ENCODE measurements around the gene ZNF311.
"Not testable (repeated sequence)": the region's sequence is repeated elsewhere in the genome, so short reads cannot be mapped to it uniquely, and the experiment has no call there.

Gene ZNF311

DNA sequence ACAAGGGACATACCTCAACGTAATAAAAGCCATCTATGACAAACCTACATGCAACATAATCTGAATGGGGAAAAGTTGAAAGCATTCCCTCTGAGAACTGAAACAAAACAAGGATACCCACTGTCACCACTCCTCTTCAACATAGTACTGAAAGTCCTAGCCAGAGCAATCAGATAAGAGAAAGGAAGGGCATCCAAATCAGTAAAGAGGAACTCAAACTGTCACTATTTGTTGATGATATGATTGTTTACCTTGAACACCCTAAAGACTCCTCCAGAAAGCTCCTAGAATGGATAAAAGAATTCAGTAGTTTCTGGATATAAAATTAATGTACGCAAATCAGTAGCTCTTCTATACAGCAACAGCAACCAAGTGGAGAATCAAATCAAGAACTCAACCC, 39.4 kb downstream of the ZNF311 start:
- intact Hi-C loops (cut with DNase I): no loop called here
- DNase-seq: no peak

DNA sequence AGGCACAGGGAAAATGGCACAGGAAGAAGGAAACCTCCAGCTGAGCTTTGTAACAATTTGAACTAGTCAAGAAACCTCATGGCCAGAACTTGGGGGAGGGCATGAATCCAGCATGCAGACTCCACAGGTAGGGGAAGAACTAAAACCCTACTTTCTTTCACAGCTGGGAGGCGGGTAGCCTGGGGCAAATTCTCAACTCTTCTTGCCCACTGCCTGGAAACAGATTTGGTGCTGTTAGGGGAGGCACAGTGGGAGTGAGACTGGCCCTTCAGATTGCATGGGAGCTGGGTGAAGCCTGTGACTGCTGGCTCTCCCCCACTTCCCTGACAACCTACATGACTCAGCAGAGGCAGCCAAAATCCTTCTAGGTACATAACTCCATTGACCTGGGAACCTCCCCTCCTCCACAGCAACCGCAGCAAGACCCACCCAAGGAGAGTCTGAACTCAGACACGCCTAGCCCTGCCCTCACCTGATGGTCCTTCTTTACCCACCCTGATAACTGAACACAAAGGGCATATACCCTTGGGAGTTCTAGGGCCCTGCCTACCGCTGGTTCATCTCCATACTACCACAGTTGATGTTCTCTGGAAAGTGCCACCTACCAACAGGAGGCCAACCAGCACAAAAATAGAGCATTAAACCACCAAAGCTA, 44.1 kb downstream of the ZNF311 start:
- intact Hi-C loops (cut with DNase I): no loop called here
- DNase-seq: no peak

- intact Hi-C loops (cut with DNase I); DNase-seq: not testable (repeated sequence)
Measured at GRCh38 chr6:28958561-28959243, 46.4 kb downstream of the ZNF311 start.

GRCh38 chr6:28957795-28958314, 47.3 kb downstream of the ZNF311 start:
- intact Hi-C loops (cut with DNase I); DNase-seq: not testable (repeated sequence)

DNA sequence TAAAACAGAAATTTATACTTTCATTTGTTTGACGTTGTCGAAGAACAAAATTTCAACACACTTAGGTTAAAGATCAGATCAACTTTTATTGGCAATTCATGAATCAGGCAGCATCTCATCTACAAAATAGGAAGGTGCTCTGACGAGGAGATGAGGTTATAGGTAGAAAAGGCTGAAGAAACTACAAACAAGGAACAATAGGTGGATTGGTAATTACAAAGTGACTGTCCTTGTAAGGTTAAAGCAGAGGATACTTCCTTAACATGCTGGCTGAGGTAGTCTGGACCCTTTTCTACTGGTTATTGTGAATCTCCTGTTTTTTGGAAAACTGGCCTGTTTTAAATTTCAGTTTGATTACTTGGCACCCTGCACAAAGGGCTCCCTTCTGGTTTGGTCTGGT, 48.8 kb downstream of the ZNF311 start:
- no peak for DNase-seq
- intact Hi-C loops (cut with DNase I): no loop called here

DNA sequence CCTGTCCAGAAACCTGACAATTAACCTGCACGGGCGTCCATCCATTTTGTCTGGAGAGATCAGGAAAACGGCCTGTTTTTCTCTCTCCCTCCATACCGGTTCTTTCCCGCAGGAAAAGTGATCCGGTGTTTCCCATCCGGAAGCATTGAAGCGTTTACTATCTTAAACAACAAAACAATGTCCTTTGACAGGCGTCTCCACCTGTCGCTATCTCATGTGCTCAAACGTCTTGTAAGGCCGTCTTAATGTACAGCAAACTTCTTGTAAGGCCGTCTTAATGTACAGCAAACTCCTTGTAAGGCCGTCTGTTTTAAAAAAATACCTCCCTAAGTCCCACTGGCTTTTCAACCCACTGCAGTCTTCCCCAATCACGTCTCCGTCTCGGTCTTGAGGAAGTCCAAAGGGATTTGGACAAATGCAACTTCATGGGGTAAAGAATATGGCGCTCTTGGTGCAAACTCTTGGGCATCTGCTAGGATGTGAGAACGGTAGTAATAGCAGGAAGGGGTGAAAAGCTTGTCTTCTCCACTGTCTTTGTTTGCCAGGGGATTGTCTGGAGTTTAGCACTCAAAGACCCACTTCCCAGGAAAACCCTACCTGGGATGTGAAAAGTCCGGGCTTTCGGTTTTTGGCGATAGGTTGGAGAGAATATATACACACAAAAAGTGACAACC, 51.4 kb downstream of the ZNF311 start:
- DNase-seq: no peak
- intact Hi-C loops (cut with DNase I): no loop called here

DNA sequence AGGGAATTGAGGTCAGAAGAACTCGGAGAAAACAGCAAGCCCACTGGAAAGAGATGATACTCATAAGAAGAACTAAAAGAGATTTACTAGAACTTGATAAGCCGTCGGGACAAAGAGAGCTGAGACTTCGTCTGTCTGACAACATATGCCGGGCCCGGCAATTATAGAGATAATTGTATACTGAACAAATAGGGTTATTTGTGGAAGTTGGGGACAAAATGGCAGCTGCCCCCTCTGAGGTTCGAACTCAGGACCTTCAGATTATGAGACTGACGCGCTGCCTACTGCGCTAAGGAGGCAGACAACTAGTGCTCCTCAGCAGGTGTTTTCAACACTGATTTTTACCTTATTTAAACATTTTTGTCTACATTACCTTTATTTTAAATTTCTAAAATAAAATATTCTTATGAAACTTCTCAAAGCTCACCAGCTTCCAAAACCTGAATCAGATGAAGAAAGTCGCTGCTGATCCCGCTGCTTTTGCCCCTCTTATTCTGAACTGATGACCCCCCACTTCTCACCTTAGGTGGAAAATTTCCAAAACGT, 52.0 kb downstream of the ZNF311 start:
- intact Hi-C loops (cut with DNase I): no loop called here
- DNase-seq: peak in 35 of 42 donors; percentile 19 to 82 (median 50)

DNA sequence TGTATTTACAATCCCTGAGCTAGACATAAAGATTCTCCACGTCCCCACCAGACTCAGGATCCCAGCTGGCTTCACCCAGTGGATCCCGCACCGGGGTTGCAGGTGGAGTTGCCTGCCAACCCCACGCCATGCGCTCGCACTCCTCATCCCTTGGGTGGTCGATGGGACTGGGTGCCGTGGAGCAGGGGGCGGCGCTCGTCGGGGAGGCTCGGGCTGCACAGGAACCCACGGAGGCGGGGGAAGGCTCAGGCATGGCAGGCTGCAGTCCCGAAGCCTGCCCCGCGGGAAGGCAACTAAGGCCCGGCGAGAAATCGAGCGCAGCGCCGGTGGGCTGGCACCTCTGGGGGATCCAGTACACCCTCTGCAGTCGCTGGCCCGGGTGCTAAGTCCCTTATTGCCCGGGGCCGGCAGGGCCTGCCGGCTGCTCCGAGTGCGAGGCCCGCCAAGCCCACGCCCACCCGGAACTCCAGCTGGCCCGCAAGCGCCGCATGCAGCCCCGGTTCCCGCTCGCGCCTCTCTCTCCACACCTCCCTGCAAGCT, 55.4 kb downstream of the ZNF311 start:
- intact Hi-C loops (cut with DNase I); DNase-seq: not testable (repeated sequence)

- intact Hi-C loops (cut with DNase I): no loop called here
Measured at GRCh38 chr6:28948782-28949486, 56.2 kb downstream of the ZNF311 start.

DNA sequence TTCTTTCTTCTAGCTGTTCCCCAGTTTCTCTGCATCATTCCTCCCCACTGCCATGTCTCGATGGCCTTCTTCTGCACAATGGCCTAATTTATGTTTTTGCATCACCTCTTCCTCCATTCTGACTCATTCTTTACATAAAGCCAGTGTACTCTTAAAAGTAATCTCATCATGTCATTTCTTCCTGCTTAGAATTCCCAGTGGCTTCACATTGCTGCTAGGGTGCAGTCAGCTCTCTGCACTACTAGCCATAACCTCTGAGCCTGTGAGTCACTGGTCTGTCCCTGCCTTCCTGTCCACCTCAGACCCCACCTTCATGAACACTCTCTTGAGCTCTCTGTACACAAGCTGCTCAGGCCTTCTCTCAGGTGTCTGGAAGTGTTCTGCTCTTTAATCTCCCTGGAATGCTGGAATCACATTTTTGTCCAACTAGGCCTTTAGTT, 57.3 kb downstream of the ZNF311 start:
- DNase-seq: no peak
- intact Hi-C loops (cut with DNase I): no loop called here

More at GRCh38 chr6:28948782-28949486, 56.2 kb downstream of the ZNF311 start:
- no peak for DNase-seq

DNA sequence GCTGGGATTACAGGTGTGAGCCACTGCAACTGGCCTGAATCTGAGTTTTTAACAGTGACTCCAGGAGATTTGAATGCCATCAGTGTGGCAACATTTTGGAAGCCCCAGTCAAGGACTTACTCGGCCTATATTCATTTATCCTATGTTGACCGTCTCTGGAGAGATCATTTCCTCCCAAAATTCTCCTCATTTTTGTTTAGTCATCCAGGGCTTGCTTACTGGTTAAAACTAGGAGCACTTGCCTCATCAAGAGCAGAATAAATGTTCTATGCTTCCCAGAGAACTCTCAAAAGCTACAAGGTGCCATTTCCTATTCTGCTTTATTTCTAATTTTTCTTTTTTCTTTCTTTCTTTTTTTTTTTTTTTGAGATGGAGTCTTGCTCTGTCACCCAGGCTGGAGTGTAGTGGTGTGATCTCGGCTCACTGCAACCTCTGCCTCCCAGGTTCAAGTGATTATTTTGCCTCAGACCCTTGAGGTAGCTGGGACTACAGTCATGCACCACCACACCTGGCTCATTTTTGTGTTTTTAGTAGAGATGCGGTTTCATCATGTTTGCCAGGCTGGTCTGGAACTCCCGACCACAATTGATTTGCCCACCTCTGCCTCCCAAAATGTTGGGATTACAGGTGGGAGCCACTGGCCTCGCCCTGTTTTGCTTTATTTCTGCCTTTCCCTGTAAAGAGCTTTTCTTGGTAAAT, 57.9 kb downstream of the ZNF311 start:
- DNase-seq: no peak
- intact Hi-C loops (cut with DNase I): no loop called here

GRCh38 chr6:28945349-28945748, 59.8 kb downstream of the ZNF311 start:
- intact Hi-C loops (cut with DNase I): no loop called here
- no peak for DNase-seq
